HepG2 (cell line): Measurements from ENCODE around the gene CA5B. TPM values are rescaled to one million over a fixed set of nuclear protein-coding genes. Genes with fewer than 3 reads are reported as not detected.

Experiments
- ATF3 ChIP-seq: sonication (generic); formaldehyde crosslinking; IDR thresholded peaks from 2 replicates; pipeline ENCODE4 v1.4.0; 2020; ENCODE audit warnings: missing genetic modification reagents
- ATF7-NPFF ChIP-seq: sonication (generic); formaldehyde crosslinking; IDR thresholded peaks from 2 replicates; pipeline ENCODE4 v1.8.1; 2023; ENCODE audit warnings: mild to moderate bottlenecking, low read depth, missing genetic modification reagents, moderate library complexity
- LRRFIP1 ChIP-seq: sonication (generic); formaldehyde crosslinking; conservative IDR thresholded peaks from 2 replicates; pipeline ENCODE4 v1.4.0; 2020; ENCODE audit warnings: missing genetic modification reagents
- MYNN ChIP-seq: sonication (generic); formaldehyde crosslinking; IDR thresholded peaks from 2 replicates; pipeline ENCODE4 v1.4.0; 2020; ENCODE audit warnings: mild to moderate bottlenecking, low read depth, missing genetic modification reagents
- PAX8 ChIP-seq: sonication (generic); formaldehyde crosslinking; IDR thresholded peaks from 2 replicates; pipeline ENCODE4 v1.8.0; 2022; ENCODE audit warnings: mild to moderate bottlenecking, missing genetic modification reagents, borderline replicate concordance
- POGZ ChIP-seq: sonication (generic); formaldehyde crosslinking; IDR thresholded peaks from 2 replicates; pipeline ENCODE4 v1.4.0; 2020; ENCODE audit warnings: mild to moderate bottlenecking, missing genetic modification reagents
- ZBTB38 ChIP-seq: sonication (generic); formaldehyde crosslinking; IDR thresholded peaks from 2 replicates; pipeline ENCODE4 v1.5.1; 2020; ENCODE audit warnings: mild to moderate bottlenecking, missing genetic modification reagents
- ZHX1 ChIP-seq: sonication (generic); formaldehyde crosslinking; IDR thresholded peaks from 2 replicates; pipeline ENCODE4 v1.8.1; 2022; ENCODE audit warnings: low read depth, mild to moderate bottlenecking, missing genetic modification reagents
- ZNF281 ChIP-seq: sonication (generic); formaldehyde crosslinking; IDR thresholded peaks from 2 replicates; pipeline ENCODE4 v1.4.0; 2020; ENCODE audit warnings: missing genetic modification reagents, borderline replicate concordance
- ZNF746 ChIP-seq: sonication (generic); formaldehyde crosslinking; IDR thresholded peaks from 2 replicates; pipeline ENCODE4 v1.8.0; 2022; ENCODE audit warnings: mild to moderate bottlenecking, missing genetic modification reagents
- polyA plus RNA-seq, 8 experiments: library from polyadenylated mRNA; depleted of rRNA in 3 of 8; stranded (reverse) in 7 of 8; unstranded in 1 of 8; fragments of >200 nt; fragmentation: Illumina TruSeq in 4 of 8; extraction: Trizol in 4 of 8; gene quantifications; 2 replicates each; pipeline versions ENCODE4 v1.2.1 to v1.2.3, GENCODE V29; 2011 to 2016; ENCODE audit warnings: low read depth in 4 of 8, missing spikeins in 1 of 8, mixed read lengths in 1 of 8; ENCODE audit not compliant: insufficient read depth in 1 of 8
- total RNA-seq, 5 experiments: library from RNA; depleted of rRNA; stranded (reverse); fragments of >200 nt; fragmentation: Illumina TruSeq; extraction: Trizol; gene quantifications; 2 replicates each; pipeline ENCODE4 v1.2.3, GENCODE V29; 2016; ENCODE audit warnings: low read depth in 1 of 5
- TF ChIP-seq, protein P1 (sequence below): sonication (generic); formaldehyde crosslinking; IDR thresholded peaks from 2 replicates; pipeline ENCODE4 v1.5.0; 2020; ENCODE audit warnings: mild to moderate bottlenecking, missing genetic modification reagents
- TF ChIP-seq, protein P2 (sequence below): sonication (generic); formaldehyde crosslinking; IDR thresholded peaks from 2 replicates; pipeline ENCODE4 v1.4.0; 2020; ENCODE audit warnings: missing genetic modification reagents
- TF ChIP-seq, protein P3 (sequence below): IDR thresholded peaks from 2 replicates; pipeline ENCODE4 v1.6.1; 2016; ENCODE audit warnings: low read depth, borderline replicate concordance

CA5B gene
- total and polyA plus RNA-seq, 2 of the 13 experiments (the other 11 are each of a cell fraction or from before 2014, with no cell fraction given) = 1.7 to 2.2 TPM

DNA sequence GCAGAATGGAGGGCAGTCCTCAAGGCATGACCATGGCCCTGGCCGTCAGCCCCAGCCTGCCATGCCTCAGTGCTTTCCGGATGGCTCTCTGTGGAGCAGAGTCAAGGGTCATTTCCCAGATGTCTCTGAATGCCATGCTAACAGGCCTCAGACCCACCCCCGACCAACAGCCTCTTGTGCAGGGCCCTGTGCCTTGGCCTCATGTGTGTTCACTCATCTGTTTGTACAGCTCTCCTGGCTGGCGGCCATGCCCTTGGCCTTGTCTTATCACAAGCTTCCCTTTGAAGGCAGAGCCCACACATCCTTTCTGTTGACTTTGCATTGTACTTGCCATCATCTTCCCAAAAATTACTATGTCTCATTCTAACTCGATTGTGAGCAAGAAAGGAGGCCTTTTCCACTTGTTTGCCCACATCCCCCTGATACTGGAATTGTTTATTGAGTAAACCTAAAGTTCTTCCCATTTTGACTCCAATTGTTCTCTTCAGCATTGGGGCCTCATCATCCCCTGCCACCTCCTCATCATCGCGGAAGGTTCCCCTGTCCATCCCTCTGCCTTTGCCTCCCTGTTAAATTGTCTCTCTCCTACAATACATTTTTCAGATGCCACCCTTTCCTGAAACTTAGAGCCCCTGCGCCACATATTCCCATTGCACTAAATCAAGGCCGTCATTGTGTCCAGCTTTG is 6.3 kb downstream of the CA5B start (continued):
- TF ChIP-seq, protein P1, sequence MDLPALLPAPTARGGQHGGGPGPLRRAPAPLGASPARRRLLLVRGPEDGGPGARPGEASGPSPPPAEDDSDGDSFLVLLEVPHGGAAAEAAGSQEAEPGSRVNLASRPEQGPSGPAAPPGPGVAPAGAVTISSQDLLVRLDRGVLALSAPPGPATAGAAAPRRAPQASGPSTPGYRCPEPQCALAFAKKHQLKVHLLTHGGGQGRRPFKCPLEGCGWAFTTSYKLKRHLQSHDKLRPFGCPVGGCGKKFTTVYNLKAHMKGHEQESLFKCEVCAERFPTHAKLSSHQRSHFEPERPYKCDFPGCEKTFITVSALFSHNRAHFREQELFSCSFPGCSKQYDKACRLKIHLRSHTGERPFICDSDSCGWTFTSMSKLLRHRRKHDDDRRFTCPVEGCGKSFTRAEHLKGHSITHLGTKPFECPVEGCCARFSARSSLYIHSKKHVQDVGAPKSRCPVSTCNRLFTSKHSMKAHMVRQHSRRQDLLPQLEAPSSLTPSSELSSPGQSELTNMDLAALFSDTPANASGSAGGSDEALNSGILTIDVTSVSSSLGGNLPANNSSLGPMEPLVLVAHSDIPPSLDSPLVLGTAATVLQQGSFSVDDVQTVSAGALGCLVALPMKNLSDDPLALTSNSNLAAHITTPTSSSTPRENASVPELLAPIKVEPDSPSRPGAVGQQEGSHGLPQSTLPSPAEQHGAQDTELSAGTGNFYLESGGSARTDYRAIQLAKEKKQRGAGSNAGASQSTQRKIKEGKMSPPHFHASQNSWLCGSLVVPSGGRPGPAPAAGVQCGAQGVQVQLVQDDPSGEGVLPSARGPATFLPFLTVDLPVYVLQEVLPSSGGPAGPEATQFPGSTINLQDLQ (CRISPR knock-in tag) = no peak
- TF ChIP-seq, protein P2, sequence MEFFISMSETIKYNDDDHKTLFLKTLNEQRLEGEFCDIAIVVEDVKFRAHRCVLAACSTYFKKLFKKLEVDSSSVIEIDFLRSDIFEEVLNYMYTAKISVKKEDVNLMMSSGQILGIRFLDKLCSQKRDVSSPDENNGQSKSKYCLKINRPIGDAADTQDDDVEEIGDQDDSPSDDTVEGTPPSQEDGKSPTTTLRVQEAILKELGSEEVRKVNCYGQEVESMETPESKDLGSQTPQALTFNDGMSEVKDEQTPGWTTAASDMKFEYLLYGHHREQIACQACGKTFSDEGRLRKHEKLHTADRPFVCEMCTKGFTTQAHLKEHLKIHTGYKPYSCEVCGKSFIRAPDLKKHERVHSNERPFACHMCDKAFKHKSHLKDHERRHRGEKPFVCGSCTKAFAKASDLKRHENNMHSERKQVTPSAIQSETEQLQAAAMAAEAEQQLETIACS = no peak
- TF ChIP-seq MYNN (CRISPR knock-in tag) (no peak), ZNF281 (CRISPR knock-in tag) (peak; percentile 54; the same call in 1 of the 2 replicates), ATF7-NPFF (CRISPR knock-in tag) (no peak), ZBTB38 (CRISPR knock-in tag) (no peak), PAX8 (CRISPR knock-in tag) (no peak), ZNF746 (no peak), ZHX1 (CRISPR knock-in tag) (0 out of 2 replicates have a peak, but pooled peaks have one; percentile 27), LRRFIP1 (no peak), ATF3 (CRISPR knock-in tag) (0 out of 2 replicates have a peak, but pooled peaks have one; percentile 34), POGZ (CRISPR knock-in tag) (no peak; the same call in 1 of the 2 replicates)
- TF ChIP-seq, protein P3, sequence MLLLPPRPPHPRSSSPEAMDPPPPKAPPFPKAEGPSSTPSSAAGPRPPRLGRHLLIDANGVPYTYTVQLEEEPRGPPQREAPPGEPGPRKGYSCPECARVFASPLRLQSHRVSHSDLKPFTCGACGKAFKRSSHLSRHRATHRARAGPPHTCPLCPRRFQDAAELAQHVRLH (CRISPR knock-in tag) = no peak
